ENCODE measurements around the gene LYRM4. TPM values are rescaled to one million over a fixed set of nuclear protein-coding genes. Genes with fewer than 3 reads are reported as not detected.

LYRM4 gene
- total and polyA plus RNA-seq, 9 of the 15 experiments (the other 6 are each of a cell fraction or from before 2014, with no cell fraction given), result 24.2 to 69.4 (median 41.8) TPM

GRCh38 chr6:5294392-5295211, 33.9 kb upstream of the LYRM4 start (continued):
- TF ChIP-seq TFE3 (CRISPR knock-in tag; IDR thresholded peaks at IDR 0.05) (no peak), CBX1 (IDR thresholded peaks at IDR 0.05; ENCODE audit: low read depth) (no peak), LEF1 (IDR thresholded peaks at IDR 0.05) (no peak), ZNF785 (CRISPR knock-in tag; IDR thresholded peaks at IDR 0.05) (no peak), NR2C2 (CRISPR knock-in tag; IDR thresholded peaks at IDR 0.05) (no peak), NR2C2 (tag; IDR thresholded peaks at IDR 0.05) (peak; percentile 83), ZNF589 (CRISPR knock-in tag; IDR thresholded peaks at IDR 0.05; ENCODE audit: low read depth) (peak; percentile 86), HBP1 (CRISPR knock-in tag; IDR thresholded peaks at IDR 0.05) (0 out of 2 replicates have a peak, but pooled peaks have one; percentile 51), ZNF217 (CRISPR knock-in tag; IDR thresholded peaks at IDR 0.05) (no peak), ZNF551 (CRISPR knock-in tag; IDR thresholded peaks at IDR 0.05) (no peak), DIDO1 (tag; IDR thresholded peaks at IDR 0.05; ENCODE audit: low read depth) (no peak), NCOA1 (IDR thresholded peaks at IDR 0.05; ENCODE audit: low read depth) (0 out of 2 replicates have a peak, but pooled peaks have one; percentile 37), KLF13 (tag; IDR thresholded peaks at IDR 0.05; ENCODE audit: borderline replicate concordance, low read depth) (0 out of 2 replicates have a peak, but pooled peaks have one; percentile 11), ATF7 (IDR thresholded peaks at IDR 0.05) (peak; percentile 76; the same call in 1 of the 2 replicates), KLF10 (CRISPR knock-in tag; IDR thresholded peaks at IDR 0.05) (no peak), ETV1 (tag; conservative IDR thresholded peaks at IDR 0.05; ENCODE audit: low read depth) (peak; percentile 30; the same call in 1 of the 2 replicates), KLF6 (CRISPR knock-in tag; IDR thresholded peaks at IDR 0.05; ENCODE audit: borderline replicate concordance) (0 out of 2 replicates have a peak, but pooled peaks have one; percentile 32), TOE1 (IDR thresholded peaks at IDR 0.05; ENCODE audit: borderline replicate concordance) (peak; percentile 46; the same call in 1 of the 2 replicates), TOE1 (CRISPR knock-in tag; IDR thresholded peaks at IDR 0.05; ENCODE audit: borderline replicate concordance, low read depth) (no peak), FUS (optimal IDR thresholded peaks at IDR 0.05; ENCODE audit: low read depth, low read length) (no peak), ZKSCAN8 (CRISPR knock-in tag; IDR thresholded peaks at IDR 0.05) (peak; percentile 17; the same call in 1 of the 2 replicates), ZNF133 (CRISPR knock-in tag; IDR thresholded peaks at IDR 0.05) (no peak), ILF3 (IDR thresholded peaks at IDR 0.05; ENCODE audit: borderline replicate concordance) (no peak), CTBP1 (IDR thresholded peaks at IDR 0.05; ENCODE audit: borderline replicate concordance) (peak; percentile 55)
- TF ChIP-seq, protein P1, sequence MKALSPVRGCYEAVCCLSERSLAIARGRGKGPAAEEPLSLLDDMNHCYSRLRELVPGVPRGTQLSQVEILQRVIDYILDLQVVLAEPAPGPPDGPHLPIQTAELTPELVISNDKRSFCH (CRISPR knock-in tag; IDR thresholded peaks at IDR 0.05), result no peak
- TF ChIP-seq, protein P1 (tag; IDR thresholded peaks at IDR 0.05), result no peak; the same call in 1 of the 2 replicates

All from K562 (cell line).